Measurements from ENCODE around the gene KHNYN.

GRCh38 chr14:24395609-24396582 lies 33.9 kb upstream of the KHNYN start:
- TF ChIP-seq CTCF (IDR thresholded peaks at IDR 0.05 in 8 of 11, conservative IDR thresholded peaks at IDR 0.05 in 3 of 11) (no peak), POLR2A (IDR thresholded peaks at IDR 0.05) (no peak)

Data from spleen (tissue), 7 donors.